ENCODE results near the gene RAP1B.
A peak's percentile ranks its signal among the peaks of the same experiment; 100 is the strongest.
"Not testable (repeated sequence)": the region's sequence is repeated elsewhere in the genome, so short reads cannot be mapped to it uniquely, and the experiment has no call there.

RAP1B gene

GRCh38 chr12:68631227-68631626 is 20.5 kb downstream of the RAP1B start:
- FAIRE-seq (no peak), DNase-seq (ENCODE audit: insufficient read length, low spot score) (no peak)

GRCh38 chr12:68632486-68632885 is 21.8 kb downstream of the RAP1B start:
- FAIRE-seq (no peak), DNase-seq (ENCODE audit: insufficient read length, low spot score) (no peak)

- DNase-seq (ENCODE audit: insufficient read length, low spot score): no peak
- no peak for FAIRE-seq
Observed at GRCh38 chr12:68633614-68634558, 23.2 kb downstream of the RAP1B start.

- DNase-seq (ENCODE audit: insufficient read length, low spot score) (no peak), FAIRE-seq (no peak)
Observed at GRCh38 chr12:68636268-68636667, 25.6 kb downstream of the RAP1B start.

- DNase-seq (ENCODE audit: insufficient read length, low spot score); FAIRE-seq: not testable (repeated sequence)
Observed at GRCh38 chr12:68637439-68637838, 26.7 kb downstream of the RAP1B start.

- DNase-seq (ENCODE audit: insufficient read length, low spot score) (no peak), FAIRE-seq (no peak)
Observed at GRCh38 chr12:68638171-68638570, 27.5 kb downstream of the RAP1B start.

- DNase-seq (ENCODE audit: insufficient read length, low spot score): no peak
- FAIRE-seq: no peak
Observed at GRCh38 chr12:68638721-68639395, 28.2 kb downstream of the RAP1B start.

GRCh38 chr12:68639396-68639767 is 28.7 kb downstream of the RAP1B start:
- DNase-seq (ENCODE audit: insufficient read length, low spot score): no peak
- FAIRE-seq: peak; percentile 31

GRCh38 chr12:68641138-68641537 is 30.4 kb downstream of the RAP1B start:
- FAIRE-seq: peak; percentile 96
- peak; percentile 48 for DNase-seq (ENCODE audit: insufficient read length, low spot score)

GRCh38 chr12:68646484-68646883 is 35.8 kb downstream of the RAP1B start:
- FAIRE-seq (no peak), DNase-seq (ENCODE audit: insufficient read length, low spot score) (no peak)

- FAIRE-seq: no peak
- DNase-seq (ENCODE audit: insufficient read length, low spot score): no peak
Observed at GRCh38 chr12:68647507-68647906, 36.8 kb downstream of the RAP1B start.

- no peak for FAIRE-seq
Observed at GRCh38 chr12:68648179-68648578, 37.5 kb downstream of the RAP1B start.

GRCh38 chr12:68665016-68665569 is 54.4 kb downstream of the RAP1B start:
- FAIRE-seq (no peak), DNase-seq (ENCODE audit: insufficient read length, low spot score) (no peak)

More at GRCh38 chr12:68648179-68648578, 37.5 kb downstream of the RAP1B start:
- no peak for DNase-seq (ENCODE audit: insufficient read length, low spot score)

GRCh38 chr12:68667291-68667690 is 56.6 kb downstream of the RAP1B start:
- DNase-seq (ENCODE audit: insufficient read length, low spot score) (no peak), FAIRE-seq (no peak)

GRCh38 chr12:68667896-68668295 is 57.2 kb downstream of the RAP1B start:
- DNase-seq (ENCODE audit: insufficient read length, low spot score) (no peak), FAIRE-seq (no peak)

- no peak for FAIRE-seq
- DNase-seq (ENCODE audit: insufficient read length, low spot score): no peak
Observed at GRCh38 chr12:68671179-68671578, 60.5 kb downstream of the RAP1B start.

- no peak for FAIRE-seq
- no peak for DNase-seq (ENCODE audit: insufficient read length, low spot score)
Observed at GRCh38 chr12:68673788-68674187, 63.1 kb downstream of the RAP1B start.

GRCh38 chr12:68674376-68674775 is 63.7 kb downstream of the RAP1B start:
- FAIRE-seq: no peak
- DNase-seq (ENCODE audit: insufficient read length, low spot score): no peak

GRCh38 chr12:68675101-68675842 is 64.6 kb downstream of the RAP1B start:
- DNase-seq (ENCODE audit: insufficient read length, low spot score) (no peak), FAIRE-seq (no peak)

- not testable (repeated sequence) for DNase-seq (ENCODE audit: insufficient read length, low spot score); FAIRE-seq
Observed at GRCh38 chr12:68676854-68677253, 66.2 kb downstream of the RAP1B start.

GRCh38 chr12:68686262-68686594 is 75.5 kb downstream of the RAP1B start:
- FAIRE-seq: no peak
- no peak for DNase-seq (ENCODE audit: insufficient read length, low spot score)

Measured in GM19239 (cell line).